GM12874 (cell line): ENCODE data around the gene GAS5.

Experiments used
- TF ChIP-seq, protein P1 (sequence below): IDR thresholded peaks from 2 replicates; pipeline ENCODE4 v1.5.1; 2011; ENCODE audit warnings: low read depth, mild to moderate bottlenecking, control low read depth, low read length, moderate library complexity; ENCODE audit not compliant: insufficient read depth

Gene GAS5

GRCh38 chr1:173818459-173818858 lies 49.3 kb downstream of the GAS5 start:
- TF ChIP-seq, protein P1, sequence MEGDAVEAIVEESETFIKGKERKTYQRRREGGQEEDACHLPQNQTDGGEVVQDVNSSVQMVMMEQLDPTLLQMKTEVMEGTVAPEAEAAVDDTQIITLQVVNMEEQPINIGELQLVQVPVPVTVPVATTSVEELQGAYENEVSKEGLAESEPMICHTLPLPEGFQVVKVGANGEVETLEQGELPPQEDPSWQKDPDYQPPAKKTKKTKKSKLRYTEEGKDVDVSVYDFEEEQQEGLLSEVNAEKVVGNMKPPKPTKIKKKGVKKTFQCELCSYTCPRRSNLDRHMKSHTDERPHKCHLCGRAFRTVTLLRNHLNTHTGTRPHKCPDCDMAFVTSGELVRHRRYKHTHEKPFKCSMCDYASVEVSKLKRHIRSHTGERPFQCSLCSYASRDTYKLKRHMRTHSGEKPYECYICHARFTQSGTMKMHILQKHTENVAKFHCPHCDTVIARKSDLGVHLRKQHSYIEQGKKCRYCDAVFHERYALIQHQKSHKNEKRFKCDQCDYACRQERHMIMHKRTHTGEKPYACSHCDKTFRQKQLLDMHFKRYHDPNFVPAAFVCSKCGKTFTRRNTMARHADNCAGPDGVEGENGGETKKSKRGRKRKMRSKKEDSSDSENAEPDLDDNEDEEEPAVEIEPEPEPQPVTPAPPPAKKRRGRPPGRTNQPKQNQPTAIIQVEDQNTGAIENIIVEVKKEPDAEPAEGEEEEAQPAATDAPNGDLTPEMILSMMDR = no peak
